Heart right ventricle (tissue), 16 donors: ENCODE results near the gene COL4A6. TPM values are rescaled to one million over a fixed set of nuclear protein-coding genes. Genes with fewer than 3 reads are reported as not detected.

Source experiments
- ATAC-seq, 8 donors: fragments of 200-7000 bp; cut with Tn5 transposase; one replicate each; pipeline ENCODE4 v1.9.1; 2020; ENCODE audit warnings: mild to moderate bottlenecking in 8 of 8, moderate library complexity in 8 of 8, moderate number of reproducible peaks in 1 of 8
- DNase-seq, 2 donors: peaks; one replicate each; pipeline ENCODE4 v3.0.0-alpha.2; 2020
- H3K27ac ChIP-seq, 10 donors: fragments of 200-600 bp; sonication (generic) in 2 of 10; one replicate each; pipeline versions ENCODE4 v1.5.0 to v1.8.0; 2020 to 2022; ENCODE audit warnings: mild to moderate bottlenecking in 3 of 10
- H3K27me3 ChIP-seq, 7 donors: fragments of 200-600 bp; one replicate each; pipeline ENCODE4 v1.8.0; 2021 to 2022; ENCODE audit warnings: mild to moderate bottlenecking in 2 of 7
- H3K36me3 ChIP-seq, 9 donors: fragments of 200-600 bp; sonication (generic) in 1 of 9; one replicate each; pipeline versions ENCODE4 v1.5.0 to v1.8.0; 2020 to 2022; ENCODE audit warnings: mild to moderate bottlenecking in 2 of 9
- H3K4me1 ChIP-seq, 9 donors: fragments of 200-600 bp; sonication (generic) in 1 of 9; one replicate each; pipeline versions ENCODE4 v1.5.0 to v1.8.0; 2020 to 2022; ENCODE audit warnings: mild to moderate bottlenecking in 4 of 9
- H3K4me3 ChIP-seq, 10 donors: fragments of 200-600 bp; sonication (generic) in 2 of 10; one replicate each; pipeline versions ENCODE4 v1.5.0 to v1.8.0; 2020 to 2022; ENCODE audit warnings: mild to moderate bottlenecking in 7 of 10, moderate library complexity in 2 of 10
- H3K9me3 ChIP-seq, 11 donors: fragments of 200-600 bp in 10 of 11; sonication (generic) in 2 of 11; one replicate each; pipeline versions ENCODE4 v1.5.0 to v1.8.0; 2013 to 2022; ENCODE audit warnings: mild to moderate bottlenecking in 2 of 11, control low read depth in 1 of 11, moderate library complexity in 1 of 11
- WGBS, 2 donors: extraction: QIAGEN DNeasy Blood & Tissue Kit; methylation state at CpG; one replicate each; pipeline ENCODE4 v1.1.7; 2013; ENCODE audit warnings: inconsistent platforms in 1 of 2; 5-methylcytosine and 5-hydroxymethylcytosine counted together
- intact Hi-C, 10 donors: fragments of 100-400 bp; cut with DNase I; formaldehyde crosslinking; loops; one replicate each; pipeline versions ENCODE4 v1.11.1 to v1.14.2; 2022
- polyA plus RNA-seq, 2 donors: library from polyadenylated mRNA; stranded (reverse); fragments of 200-250 nt; gene quantifications; one replicate each; pipeline ENCODE4 v1.2.3, GENCODE V29; 2013
- total RNA-seq, 10 donors: library from RNA; stranded (reverse); fragmentation: NEBNext Ultra II Directional in 3 of 10; extraction: Animal tissue kit (Norgen Biotek cat#: 25700) in 3 of 10; gene quantifications; one replicate each; pipeline versions ENCODE4 v1.2.1 to v1.2.4, GENCODE V29; 2021 to 2023
- TF ChIP-seq, protein P1 (sequence below), 9 donors: fragments of 200-600 bp; sonication (generic) in 2 of 9; IDR thresholded peaks; one replicate each; pipeline versions ENCODE4 v1.5.0 to v1.8.0; 2021 to 2022; ENCODE audit warnings: antibody characterized with exemption in 9 of 9, mild to moderate bottlenecking in 5 of 9, moderate library complexity in 1 of 9
- donor health status: Arrhythmogenic right ventricular cardiomyopathy.
- donor health status: ischemic (EF 13 %, LVEDD 7.1; RV severe dilation, severe dysfunction).
- donor health status: healthy with polysubstance abuse.
- donor health status: DM: no; HTN: yes; CAD: no.
- donor health status: DM: no; HTN: no; CAD: no.
- donor health status: ischemic (EF 25% LVEDD 6.9; RV normal size, moderate dysfunction).
- donor health status: ischemic (EF 25% LVEDD 5.7; RV mildly dilated, moderate dysfunction).
- donor health status: healthy.
- donor health status: DM: yes; HTN: yes; CAD: no.
- donor health status: Ischemic cardiomyopathy.
- donor health status: ischemic (EF 35%, LVEDD 5.7; RV mildly dilated, moderate dysfunction).
- donor health status: nonischemic (EF 11% LVEDD 7.7; RV severe dilation, severe dysfunction).
- donor health status: DM: yes; HTN: yes; CAD: no.
- donor health status: PGD.
- donor health status: ischemic (EF 29% LVEDD 5.4; RV normal size, mild dysfunction).
- donor health status: nonischemic (EF 23%, LVEDD 6.1; RV moderate dilation, normal function).

Gene COL4A6
- total and polyA plus RNA-seq, 12 donors: 1.7 to 10.8 (median 7.6) TPM

DNA sequence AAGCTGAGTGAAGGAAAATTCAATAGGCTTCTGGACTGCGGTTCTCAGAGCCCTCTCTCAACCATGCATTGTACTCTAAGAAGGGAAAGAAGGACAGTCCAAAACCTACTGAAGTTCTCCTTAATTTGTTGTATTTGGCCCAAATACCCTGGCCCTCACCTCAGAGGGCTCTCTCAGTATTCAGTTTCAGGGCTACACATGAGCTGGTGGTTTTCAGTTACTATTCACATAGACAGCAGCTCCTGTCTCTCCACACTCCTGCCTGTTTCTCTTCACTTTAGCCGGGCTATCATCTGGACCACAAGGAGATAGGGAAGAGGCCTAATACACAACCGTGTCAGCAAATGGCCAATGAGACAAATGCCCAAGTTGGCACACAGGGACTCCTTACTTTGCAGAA lies 280.6 kb downstream of the COL4A6 start:
- DNase-seq (no peak), ATAC-seq (no peak)
- intact Hi-C loops: no loop called here
- TF ChIP-seq, protein P1, sequence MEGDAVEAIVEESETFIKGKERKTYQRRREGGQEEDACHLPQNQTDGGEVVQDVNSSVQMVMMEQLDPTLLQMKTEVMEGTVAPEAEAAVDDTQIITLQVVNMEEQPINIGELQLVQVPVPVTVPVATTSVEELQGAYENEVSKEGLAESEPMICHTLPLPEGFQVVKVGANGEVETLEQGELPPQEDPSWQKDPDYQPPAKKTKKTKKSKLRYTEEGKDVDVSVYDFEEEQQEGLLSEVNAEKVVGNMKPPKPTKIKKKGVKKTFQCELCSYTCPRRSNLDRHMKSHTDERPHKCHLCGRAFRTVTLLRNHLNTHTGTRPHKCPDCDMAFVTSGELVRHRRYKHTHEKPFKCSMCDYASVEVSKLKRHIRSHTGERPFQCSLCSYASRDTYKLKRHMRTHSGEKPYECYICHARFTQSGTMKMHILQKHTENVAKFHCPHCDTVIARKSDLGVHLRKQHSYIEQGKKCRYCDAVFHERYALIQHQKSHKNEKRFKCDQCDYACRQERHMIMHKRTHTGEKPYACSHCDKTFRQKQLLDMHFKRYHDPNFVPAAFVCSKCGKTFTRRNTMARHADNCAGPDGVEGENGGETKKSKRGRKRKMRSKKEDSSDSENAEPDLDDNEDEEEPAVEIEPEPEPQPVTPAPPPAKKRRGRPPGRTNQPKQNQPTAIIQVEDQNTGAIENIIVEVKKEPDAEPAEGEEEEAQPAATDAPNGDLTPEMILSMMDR (IDR thresholded peaks at IDR 0.05): no peak
- 76% methylated on average over 3 of the region's 3 CpGs for WGBS, 2 donors
- Histone ChIP-seq H3K9me3 (no peaks in the 10 kb centered on the region), H3K36me3 (peaks cover 0 to 34% (median 0%) of the 10 kb centered on the region in 9 donors), H3K4me3 (no peak overlapping the region), H3K27ac (no peak overlapping the region), H3K4me1 (no peaks in the 10 kb centered on the region), H3K27me3 (peaks cover 0 to 33% (median 0%) of the 10 kb centered on the region in 7 donors)

DNA sequence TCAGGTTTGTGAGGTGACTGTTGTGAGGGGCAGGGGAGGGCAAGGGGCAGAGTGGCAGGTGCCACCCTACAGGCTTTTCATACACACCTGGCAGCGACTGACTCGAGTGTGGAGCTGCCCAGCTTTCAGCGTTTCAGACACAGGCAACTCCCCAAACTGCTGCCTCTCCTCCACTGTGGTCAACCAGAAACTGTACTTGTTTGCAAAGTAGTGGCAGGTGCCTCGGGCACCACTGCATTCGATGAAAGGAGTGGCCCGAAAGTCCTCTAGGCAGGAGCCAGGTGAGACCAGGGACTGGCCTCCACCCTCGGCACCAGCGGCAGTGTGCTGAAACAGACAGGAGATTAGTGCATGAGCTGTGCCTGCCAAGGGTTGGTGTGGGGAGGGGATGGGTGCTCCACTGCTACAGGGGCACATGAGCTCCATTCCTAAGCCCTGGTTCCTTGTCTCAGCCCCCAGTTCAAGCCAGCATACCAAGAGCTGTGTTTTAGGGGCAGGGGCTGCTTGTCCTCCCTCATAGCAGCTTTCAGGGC lies 281.2 kb downstream of the COL4A6 start:
- DNase-seq: no peak
- H3K27ac ChIP-seq: no peak overlapping the region
- intact Hi-C loops: no loop called here
- peaks cover 0 to 34% (median 0%) of the 10 kb centered on the region in 7 donors for H3K27me3 ChIP-seq
- no peak overlapping the region for H3K4me3 ChIP-seq
- peaks cover 0 to 40% (median 0%) of the 10 kb centered on the region in 9 donors for H3K36me3 ChIP-seq
- H3K4me1 ChIP-seq: no peaks in the 10 kb centered on the region
- TF ChIP-seq, protein P1 (IDR thresholded peaks at IDR 0.05): no peak
- 96% methylated on average over 8 of the region's 8 CpGs for WGBS, 2 donors
- ATAC-seq: peak in 1 of 8 donors; percentile 44
- H3K9me3 ChIP-seq: no peaks in the 10 kb centered on the region

DNA sequence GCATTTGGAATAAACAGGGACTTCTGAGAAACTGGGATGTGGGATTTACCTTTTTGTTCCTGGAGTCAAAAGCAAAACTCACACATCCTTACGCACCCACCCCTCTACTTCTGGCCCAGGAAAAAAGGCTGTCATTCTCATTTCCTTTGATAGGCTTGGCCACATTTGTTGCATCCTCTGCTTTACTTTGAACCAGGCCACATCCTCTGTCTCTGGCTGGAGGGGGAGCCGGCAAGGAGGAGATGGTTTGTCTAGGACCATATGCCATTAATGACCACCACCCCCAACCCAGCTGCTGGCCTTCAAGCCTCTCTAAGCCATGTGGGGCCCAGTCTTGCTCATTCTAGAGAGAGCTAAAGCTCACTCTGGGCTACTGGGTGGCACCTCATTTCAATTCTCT lies 282.1 kb downstream of the COL4A6 start:
- H3K4me3 ChIP-seq: no peak overlapping the region
- 75 to 82% methylated on average over 2 of the region's 2 CpGs for WGBS, 2 donors
- H3K36me3 ChIP-seq: peaks cover 0 to 48% (median 0%) of the 10 kb centered on the region in 9 donors
- H3K9me3 ChIP-seq: no peaks in the 10 kb centered on the region
- TF ChIP-seq, protein P1 (IDR thresholded peaks at IDR 0.05): no peak
- intact Hi-C loops: no loop called here
- ATAC-seq (peak in 1 of 8 donors; percentile 30), DNase-seq (no peak)
- H3K27me3 ChIP-seq: peaks cover 0 to 34% (median 0%) of the 10 kb centered on the region in 7 donors
- no peaks in the 10 kb centered on the region for H3K4me1 ChIP-seq
- no peak overlapping the region for H3K27ac ChIP-seq

DNA sequence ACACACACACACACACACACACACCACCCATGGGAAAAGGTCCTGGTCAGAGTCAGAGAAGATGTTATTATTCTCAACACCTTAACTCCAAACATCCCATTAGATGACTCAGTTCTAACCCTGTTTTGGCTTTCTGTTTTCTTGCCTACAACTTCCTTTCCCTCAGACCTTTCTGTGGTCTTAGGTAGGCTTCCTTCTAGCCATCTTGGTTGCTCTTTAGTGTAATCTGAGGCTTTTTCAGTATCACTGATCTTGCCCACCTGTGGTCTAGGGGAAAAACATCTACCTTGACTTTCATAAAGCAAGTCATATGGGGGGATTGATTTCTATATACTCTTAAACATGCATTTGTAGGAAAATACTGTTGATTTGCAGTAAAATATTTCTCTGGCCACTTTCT lies 289.7 kb downstream of the COL4A6 start:
- intact Hi-C loops: loop anchor here in 1 of 10 donors (10.0 kb wide), 1 partner anchor 64 kb away; no protein-coding TSS in a partner anchor
- TF ChIP-seq, protein P1 (IDR thresholded peaks at IDR 0.05): no peak
- ATAC-seq: no peak
- Histone ChIP-seq H3K4me1 (no peaks in the 10 kb centered on the region), H3K4me3 (no peak overlapping the region), H3K9me3 (no peaks in the 10 kb centered on the region), H3K36me3 (peaks cover 0 to 74% (median 0%) of the 10 kb centered on the region in 9 donors), H3K27me3 (peaks cover 0 to 6% (median 0%) of the 10 kb centered on the region in 7 donors), H3K27ac (no peak overlapping the region)
- DNase-seq: no peak
